ENCODE data around the gene PILRA. TPM values are rescaled to one million over a fixed set of nuclear protein-coding genes. Genes with fewer than 3 reads are reported as not detected.

PILRA gene
- total and polyA plus RNA-seq, 2 of the 8 experiments (the other 6 are each of a cell fraction or from before 2014, with no cell fraction given): 7.6 to 10.6 TPM

- TF ChIP-seq CHD2 (IDR thresholded peaks at IDR 0.05; ENCODE audit: low read length) (peak; percentile 82), TBP (IDR thresholded peaks at IDR 0.05; ENCODE audit: low read depth, low read length) (0 out of 2 replicates have a peak, but pooled peaks have one; percentile 21), SUZ12 (IDR thresholded peaks at IDR 0.05; ENCODE audit: low read length) (no peak), BRCA1 (IDR thresholded peaks at IDR 0.05; ENCODE audit: low read depth, low read length) (peak; percentile 59), EGR1 (IDR thresholded peaks at IDR 0.05; ENCODE audit: borderline replicate concordance, low read depth, low read length) (peak; percentile 20; the same call in 1 of the 2 replicates), POLR2A (IDR thresholded peaks at IDR 0.05; ENCODE audit: control extremely low read depth in 1 of 2, low read depth in 2 of 2, low read length in 2 of 2) (peak in 1 of 2 experiments; percentile 67; a peak in 2 of 3 replicates), POLR2AphosphoS5 (IDR thresholded peaks at IDR 0.05; ENCODE audit: low read depth, low read length) (peak; percentile 69; the same call in 1 of the 2 replicates), GTF2F1 (IDR thresholded peaks at IDR 0.05; ENCODE audit: borderline replicate concordance, low read depth, low read length) (no peak)
Measured at GRCh38 chr7:100429637-100430492, 56.6 kb downstream of the PILRA start, which contains the start of gene MEPCE (continued).
